Neutrophil (primary cell): ENCODE measurements around the gene SLIT3.

Experiments
- H3K27ac ChIP-seq: fragments of 200-600 bp; sonication (generic); 2 replicates; pipeline ENCODE4 v1.5.1; 2016; ENCODE audit warnings: mild to moderate bottlenecking, moderate library complexity
- H3K27me3 ChIP-seq: fragments of 200-600 bp; sonication (generic); 2 replicates; pipeline ENCODE4 v1.6.0; 2016; ENCODE audit warnings: mild to moderate bottlenecking
- H3K36me3 ChIP-seq: fragments of 200-600 bp; sonication (generic); 2 replicates; pipeline ENCODE4 v1.5.1; 2017
- H3K4me1 ChIP-seq, 2 experiments: fragments of 200-600 bp in 1 of 2; sonication (generic) in 1 of 2; 1 replicate in 1 of 2; 2 replicates in 1 of 2; pipeline versions ENCODE4 v1.5.1 to v1.6.1; 2013 to 2016; ENCODE audit warnings: low read depth in 1 of 2, low read length in 1 of 2, mild to moderate bottlenecking in 1 of 2, moderate library complexity in 1 of 2; ENCODE audit not compliant: control insufficient read depth in 1 of 2, insufficient read depth in 1 of 2
- H3K4me3 ChIP-seq, 2 experiments: fragments of 200-600 bp in 1 of 2; sonication (generic) in 1 of 2; 1 replicate in 1 of 2; 2 replicates in 1 of 2; pipeline ENCODE4 v1.5.1; 2013 to 2016; ENCODE audit warnings: low read depth in 1 of 2, low read length in 1 of 2, mild to moderate bottlenecking in 1 of 2, moderate library complexity in 1 of 2
- H3K9me3 ChIP-seq: fragments of 200-600 bp; sonication (generic); 2 replicates; pipeline ENCODE4 v1.5.1; 2016
- CTCF ChIP-seq: fragments of 200-600 bp; sonication (generic); IDR thresholded peaks from 2 replicates; pipeline ENCODE4 v1.5.1; 2016; ENCODE audit warnings: antibody characterized with exemption

Gene SLIT3

GRCh38 chr5:168831383-168831782 lies 469.6 kb downstream of the SLIT3 start:
- Histone ChIP-seq H3K4me3 (no peak overlapping the region), H3K9me3 (no peaks in the 10 kb centered on the region), H3K36me3 (no peaks in the 10 kb centered on the region), H3K27ac (no peak overlapping the region), H3K4me1 (no peaks in the 10 kb centered on the region), H3K27me3 (no peaks in the 10 kb centered on the region)
- TF ChIP-seq CTCF = no peak

GRCh38 chr5:168830833-168831232 lies 470.1 kb downstream of the SLIT3 start:
- Histone ChIP-seq H3K4me1 (no peaks in the 10 kb centered on the region), H3K27me3 (no peaks in the 10 kb centered on the region), H3K9me3 (no peaks in the 10 kb centered on the region), H3K4me3 (no peak overlapping the region), H3K36me3 (no peaks in the 10 kb centered on the region), H3K27ac (no peak overlapping the region)
- no peak for TF ChIP-seq CTCF

GRCh38 chr5:168829922-168830417 lies 471.0 kb downstream of the SLIT3 start:
- no peaks in the 10 kb centered on the region for H3K36me3 ChIP-seq
- no peak for TF ChIP-seq CTCF
- H3K27ac ChIP-seq = no peak overlapping the region
- H3K27me3 ChIP-seq = no peaks in the 10 kb centered on the region
- no peaks in the 10 kb centered on the region for H3K9me3 ChIP-seq
- no peak overlapping the region for H3K4me3 ChIP-seq
- H3K4me1 ChIP-seq = no peaks in the 10 kb centered on the region

GRCh38 chr5:168829044-168829443 lies 471.9 kb downstream of the SLIT3 start:
- no peaks in the 10 kb centered on the region for H3K9me3 ChIP-seq
- no peaks in the 10 kb centered on the region for H3K4me1 ChIP-seq
- no peaks in the 10 kb centered on the region for H3K27me3 ChIP-seq
- H3K36me3 ChIP-seq = no peaks in the 10 kb centered on the region
- TF ChIP-seq CTCF = no peak
- H3K4me3 ChIP-seq = no peak overlapping the region
- H3K27ac ChIP-seq = no peak overlapping the region

GRCh38 chr5:168827636-168828035 lies 473.3 kb downstream of the SLIT3 start:
- H3K27me3 ChIP-seq = no peaks in the 10 kb centered on the region
- no peak overlapping the region for H3K27ac ChIP-seq
- no peaks in the 10 kb centered on the region for H3K9me3 ChIP-seq
- no peaks in the 10 kb centered on the region for H3K4me1 ChIP-seq
- no peak for TF ChIP-seq CTCF
- no peaks in the 10 kb centered on the region for H3K36me3 ChIP-seq
- H3K4me3 ChIP-seq = no peak overlapping the region

- H3K27me3 ChIP-seq = no peaks in the 10 kb centered on the region
- H3K4me3 ChIP-seq = no peak overlapping the region
- no peak for TF ChIP-seq CTCF
- H3K36me3 ChIP-seq = no peaks in the 10 kb centered on the region
- H3K4me1 ChIP-seq = no peaks in the 10 kb centered on the region
- H3K27ac ChIP-seq = no peak overlapping the region
- H3K9me3 ChIP-seq = no peaks in the 10 kb centered on the region
Measured at GRCh38 chr5:168826246-168826725, 474.7 kb downstream of the SLIT3 start.
